H1 (cell line): ENCODE data around the gene SNX6.

Source experiments
- CBX8 ChIP-seq: fragments of 300-800, 300-1000 bp; sonication (generic); IDR thresholded peaks from 2 replicates; pipeline ENCODE4 v1.7.1; 2016; ENCODE audit warnings: low read depth, low read length, borderline replicate concordance
- CTCF ChIP-seq, 3 experiments: IDR thresholded peaks; 1 replicate in 2 of 3; 2 replicates in 1 of 3; pipeline versions ENCODE4 v1.5.1 to v1.6.1; 2011; ENCODE audit warnings: low read length in 3 of 3, mild to moderate bottlenecking in 3 of 3, inconsistent platforms in 2 of 3, low read depth in 1 of 3, moderate library complexity in 1 of 3; ENCODE audit not compliant: insufficient read depth in 1 of 3; ENCODE audit errors: control extremely low read depth in 1 of 3
- E2F6 ChIP-seq: IDR thresholded peaks from 2 replicates; pipeline ENCODE4 v1.6.1; 2012; ENCODE audit warnings: inconsistent platforms
- EZH2 ChIP-seq: fragments of 200-600 bp; sonication (generic); IDR thresholded peaks from 2 replicates; pipeline ENCODE4 v1.7.1; 2012; ENCODE audit warnings: low read depth, mild to moderate bottlenecking, moderate library complexity, low read length, inconsistent platforms; ENCODE audit not compliant: severe bottlenecking
- MAX ChIP-seq: IDR thresholded peaks from 2 replicates; pipeline ENCODE4 v1.6.1; 2012; ENCODE audit warnings: inconsistent platforms
- RFX5 ChIP-seq: IDR thresholded peaks from 2 replicates; pipeline ENCODE4 v1.6.1; 2011; ENCODE audit warnings: low read depth, low read length, improper control_type of control experiment, borderline replicate concordance
- SIN3A ChIP-seq, 2 experiments: IDR thresholded peaks in 1 of 2; conservative IDR thresholded peaks in 1 of 2; 2 replicates each; pipeline ENCODE4 v1.6.1; 2011 to 2012; ENCODE audit warnings: low read length in 2 of 2, improper control_type of control experiment in 1 of 2, low read depth in 1 of 2, mild to moderate bottlenecking in 1 of 2

GRCh38 chr14:34646570-34647255 is 16.8 kb upstream of the SNX6 start:
- no peak for TF ChIP-seq CBX8
- no peak for TF ChIP-seq CTCF (IDR thresholded peaks at IDR 0.05; ENCODE audit: control extremely low read depth in 1 of 3, insufficient read depth in 1 of 3, low read depth in 1 of 3, low read length in 3 of 3)
- TF ChIP-seq EZH2, result no peak
- no peak for TF ChIP-seq E2F6
- TF ChIP-seq MAX, result no peak
- TF ChIP-seq SIN3A (conservative IDR thresholded peaks at IDR 0.05 in 1 of 2, IDR thresholded peaks at IDR 0.05 in 1 of 2; ENCODE audit: low read depth in 1 of 2, low read length in 2 of 2), result no peak
- no peak for TF ChIP-seq RFX5
